Stomach (tissue), 9 donors: ENCODE measurements around the gene PLPP6. TPM values are rescaled to one million over a fixed set of nuclear protein-coding genes. Genes with fewer than 3 reads are reported as not detected.

ENCODE experiments used
- DNase-seq, 2 donors: peaks; one replicate each; pipeline versions ENCODE4 v3.0.0 to v3.0.0-alpha.2; 2013 to 2019
- H3K27ac ChIP-seq, 5 donors: fragments of 200-600 bp in 4 of 5; sonication (generic) in 4 of 5; one replicate each; pipeline ENCODE4 v1.5.1; 2013 to 2019; ENCODE audit warnings: mild to moderate bottlenecking in 1 of 5, moderate library complexity in 1 of 5
- H3K27me3 ChIP-seq, 3 donors: fragments of 200-600 bp; sonication (generic); one replicate each; pipeline ENCODE4 v1.5.1; 2017 to 2019; ENCODE audit warnings: mixed run types in 1 of 3
- H3K36me3 ChIP-seq, 4 donors: fragments of 200-600 bp; sonication (generic); 1 replicate in 3 of 4; 2 replicates in 1 of 4; pipeline ENCODE4 v1.5.1; 2016 to 2019
- H3K4me1 ChIP-seq, 4 donors: fragments of 200-600 bp; sonication (generic); one replicate each; pipeline ENCODE4 v1.5.1; 2016 to 2019
- H3K4me3 ChIP-seq, 4 donors: fragments of 200-600 bp; sonication (generic) in 3 of 4; one replicate each; pipeline ENCODE4 v1.5.1; 2016 to 2019; ENCODE audit warnings: mild to moderate bottlenecking in 1 of 4
- H3K9me3 ChIP-seq, 4 donors: fragments of 200-600 bp; sonication (generic); one replicate each; pipeline ENCODE4 v1.5.1; 2016 to 2019
- CTCF ChIP-seq, 7 experiments: fragments of 450-650 bp in 4 of 7; fragments of 200-600 bp in 3 of 7; sonication (generic) in 3 of 7; IDR thresholded peaks; one replicate each; pipeline ENCODE4 v1.5.1; 2016 to 2019; ENCODE audit warnings: antibody characterized with exemption in 7 of 7, control low read depth in 2 of 7, mild to moderate bottlenecking in 1 of 7
- EP300 ChIP-seq: sonication (generic); formaldehyde crosslinking; IDR thresholded peaks from one replicate; pipeline ENCODE4 v1.6.1; 2017; ENCODE audit warnings: antibody characterized with exemption
- POLR2A ChIP-seq, 4 donors: fragments of 450-650 bp; IDR thresholded peaks; one replicate each; pipeline ENCODE4 v1.6.1; 2016; ENCODE audit warnings: antibody characterized with exemption in 4 of 4, control low read depth in 2 of 4, mild to moderate bottlenecking in 1 of 4, moderate library complexity in 1 of 4
- POLR2AphosphoS5 ChIP-seq, 3 donors: sonication (generic); formaldehyde crosslinking; IDR thresholded peaks; one replicate each; pipeline ENCODE4 v1.6.1; 2016; ENCODE audit warnings: antibody characterized with exemption in 3 of 3
- WGBS, 5 donors: extraction: QIAGEN DNeasy Blood & Tissue Kit in 3 of 5; methylation state at CpG; one replicate each; pipeline versions ENCODE4 v1.1.5 to v1.1.7; 2013 to 2018; 5-methylcytosine and 5-hydroxymethylcytosine counted together
- intact Hi-C: fragments of 100-400 bp; cut with DNase I; formaldehyde crosslinking; loops from one replicate; pipeline ENCODE4 v1.15.1; 2023; ENCODE audit warnings: low total_unique reads
- polyA plus RNA-seq, 3 donors: library from polyadenylated mRNA; stranded (reverse); fragments of 200-250 nt; gene quantifications; one replicate each; pipeline ENCODE4 v1.2.3, GENCODE V29; 2013
- total RNA-seq, 5 donors: library from RNA; depleted of rRNA; stranded (reverse); fragments of >200 nt; gene quantifications; one replicate each; pipeline versions ENCODE4 v1.1.0 to v1.2.3, GENCODE V29; 2014 to 2016
- donor health status: healthy with polysubstance abuse.
- donor health status: Bipolar disorder and iron deficiency.
- donor health status: healthy.

PLPP6 gene
- total and polyA plus RNA-seq, 8 donors: 3.5 to 11.0 (median 6.7) TPM; not detected in 1

- WGBS, 5 donors: 58 to 78% (median 61%) methylated on average over 4 of the region's 4 CpGs
- Histone ChIP-seq H3K27ac (peak overlapping the region in 2 of 5 donors; percentile 24), H3K4me1 (peaks cover 8 to 67% (median 36%) of the 10 kb centered on the region in 4 donors), H3K27me3 (no peaks in the 10 kb centered on the region), H3K36me3 (peaks cover 5 to 48% (median 39%) of the 10 kb centered on the region in 4 donors), H3K9me3 (no peaks in the 10 kb centered on the region), H3K4me3 (no peak overlapping the region)
- TF ChIP-seq POLR2AphosphoS5 (IDR thresholded peaks at IDR 0.05) (no peak), CTCF (IDR thresholded peaks at IDR 0.05) (no peak), POLR2A (IDR thresholded peaks at IDR 0.05) (no peak), EP300 (no peak)
- no peak for DNase-seq
- intact Hi-C loops: no loop called here
Observed at GRCh38 chr9:4686112-4686511, 24.0 kb downstream of the PLPP6 start.

- H3K36me3 ChIP-seq: peaks cover 5 to 52% (median 44%) of the 10 kb centered on the region in 4 donors
- intact Hi-C loops: no loop called here
- H3K4me3 ChIP-seq: no peak overlapping the region
- no peaks in the 10 kb centered on the region for H3K9me3 ChIP-seq
- peaks cover 3 to 62% (median 32%) of the 10 kb centered on the region in 4 donors for H3K4me1 ChIP-seq
- no peak for DNase-seq
- H3K27me3 ChIP-seq: no peaks in the 10 kb centered on the region
- 24 to 62% (median 46%) methylated on average over 1 of the region's 1 CpG for WGBS, 5 donors
- TF ChIP-seq CTCF (IDR thresholded peaks at IDR 0.05): no peak
- TF ChIP-seq POLR2A (IDR thresholded peaks at IDR 0.05): no peak
- TF ChIP-seq EP300: no peak
- TF ChIP-seq POLR2AphosphoS5 (IDR thresholded peaks at IDR 0.05): no peak
- peak overlapping the region in 3 of 5 donors; percentile 5 to 30 (median 24) for H3K27ac ChIP-seq
Observed at GRCh38 chr9:4686584-4686983, 24.5 kb downstream of the PLPP6 start.

- Histone ChIP-seq H3K9me3 (no peaks in the 10 kb centered on the region), H3K4me1 (peaks cover 6 to 63% (median 31%) of the 10 kb centered on the region in 4 donors), H3K27me3 (no peaks in the 10 kb centered on the region), H3K36me3 (peaks cover 5 to 70% (median 60%) of the 10 kb centered on the region in 4 donors), H3K4me3 (no peak overlapping the region), H3K27ac (peak overlapping the region in 1 of 5 donors; percentile 25)
- no peak for DNase-seq
- intact Hi-C loops: no loop called here
- TF ChIP-seq EP300 (no peak), POLR2A (IDR thresholded peaks at IDR 0.05) (no peak), CTCF (IDR thresholded peaks at IDR 0.05) (no peak), POLR2AphosphoS5 (IDR thresholded peaks at IDR 0.05) (no peak)
- 33 to 90% (median 73%) methylated on average over 2 of the region's 2 CpGs for WGBS, 5 donors
Observed at GRCh38 chr9:4689021-4689420, 26.9 kb downstream of the PLPP6 start.

GRCh38 chr9:4689687-4690104, 27.6 kb downstream of the PLPP6 start:
- intact Hi-C loops: no loop called here
- DNase-seq: peak in 1 of 2 donors; percentile 13
- Histone ChIP-seq H3K4me3 (no peak overlapping the region), H3K27ac (no peak overlapping the region), H3K36me3 (peaks cover 5 to 76% (median 66%) of the 10 kb centered on the region in 4 donors), H3K27me3 (no peaks in the 10 kb centered on the region), H3K4me1 (peaks cover 7 to 61% (median 28%) of the 10 kb centered on the region in 4 donors), H3K9me3 (no peaks in the 10 kb centered on the region)
- 66 to 88% (median 70%) methylated on average over 1 of the region's 1 CpG for WGBS, 5 donors
- TF ChIP-seq EP300 (no peak), POLR2AphosphoS5 (IDR thresholded peaks at IDR 0.05) (no peak), POLR2A (IDR thresholded peaks at IDR 0.05) (no peak), CTCF (IDR thresholded peaks at IDR 0.05) (no peak)
